HG03378 (cell line): ENCODE results near the gene SULT1A3.
A peak's percentile ranks its signal among the peaks of the same experiment; 100 is the strongest.
"Not testable (repeated sequence)": the region's sequence is repeated elsewhere in the genome, so short reads cannot be mapped to it uniquely, and the experiment has no call there.

Source experiments
- ATAC-seq: cut with Tn5 transposase; IDR thresholded peaks from one replicate; pipeline ENCODE4 v1.9.1; 2021; ENCODE audit warnings: mild to moderate bottlenecking, moderate library complexity; ENCODE audit not compliant: unreplicated experiment

The SULT1A3 gene

DNA sequence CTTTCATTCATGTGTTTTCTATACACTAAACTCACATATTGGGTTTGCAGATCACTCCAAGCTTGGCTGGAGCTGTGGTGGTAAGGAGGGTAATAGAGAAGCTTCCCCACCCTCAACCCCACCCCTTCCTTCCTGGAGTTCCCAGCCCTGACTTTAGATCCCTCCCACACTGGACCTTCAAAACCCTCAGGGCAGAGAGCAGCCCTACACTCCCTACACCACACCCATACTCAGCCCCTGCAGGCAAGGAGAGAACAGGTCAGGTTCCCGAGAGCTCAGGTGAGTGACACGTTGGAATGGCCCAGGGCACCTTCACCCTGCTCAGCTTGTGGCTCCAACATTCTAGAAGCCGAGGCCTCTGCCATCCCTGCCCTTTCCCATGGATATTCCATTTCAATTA lies at the start of gene SULT1A3:
Gene SULT1A3 (plus strand): TSS at position 207 of the 400 bp plus-strand sequence. CDS start 1,474 bp downstream, outside the sequence.
- ATAC-seq: not testable (repeated sequence)

DNA sequence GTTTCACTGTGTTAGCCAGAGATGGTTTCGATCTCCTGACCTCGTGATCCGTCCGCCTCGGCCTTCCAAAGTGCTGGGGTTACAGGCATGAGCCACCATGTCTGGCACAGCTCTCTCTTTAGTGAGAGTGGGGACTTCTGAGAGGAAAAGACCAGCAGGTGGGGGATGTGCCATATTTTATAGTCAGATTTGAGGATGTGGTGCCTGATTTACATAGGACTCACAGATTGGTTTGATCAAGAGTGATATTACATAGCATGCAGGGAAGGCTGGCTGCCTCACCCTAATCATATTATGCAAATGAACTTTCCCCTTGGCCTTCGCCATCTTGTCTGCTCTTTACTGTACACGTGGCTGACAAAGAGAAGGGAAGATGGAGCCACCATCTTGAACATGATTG lies 48.0 kb upstream of the SULT1A3 start:
- ATAC-seq: no peak

DNA sequence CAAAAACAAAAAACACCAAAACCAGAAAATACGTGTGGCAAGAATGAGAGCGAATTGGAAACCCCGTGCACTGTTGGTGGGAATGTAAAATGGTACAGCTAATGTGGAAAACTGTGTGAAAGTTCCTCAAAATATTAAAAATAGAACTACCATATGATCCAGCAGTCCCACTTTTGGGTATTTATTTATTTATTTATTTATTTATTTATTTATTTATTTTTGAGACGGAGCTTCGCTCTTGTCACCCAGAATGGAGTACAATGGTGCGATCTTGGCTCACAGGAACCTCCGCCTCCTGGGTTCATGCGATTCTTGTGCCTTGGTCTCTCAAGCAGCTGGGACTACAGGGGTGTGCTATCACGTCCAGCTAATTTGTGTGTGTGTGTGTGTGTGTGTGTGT lies 46.5 kb upstream of the SULT1A3 start:
- no peak for ATAC-seq

DNA sequence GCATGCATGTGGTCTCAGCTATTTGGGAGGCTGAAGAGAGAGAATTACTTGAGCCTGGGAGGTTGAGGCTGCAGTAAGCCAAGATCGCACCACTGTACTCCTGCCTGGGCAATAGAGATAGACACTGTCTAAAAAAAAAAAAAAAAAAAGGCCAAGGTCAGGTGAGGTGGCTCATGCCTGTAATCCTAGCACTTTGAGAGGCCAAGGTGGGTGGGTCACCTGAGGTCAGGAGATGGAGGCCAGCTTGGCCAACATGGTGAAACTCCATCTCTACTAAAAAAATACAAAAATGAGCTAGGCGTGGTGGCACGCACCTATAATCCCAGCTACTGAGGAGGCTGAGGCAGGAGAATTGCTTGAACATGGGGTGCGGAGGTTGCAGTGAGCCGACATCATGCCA lies 43.9 kb upstream of the SULT1A3 start:
- ATAC-seq: no peak

DNA sequence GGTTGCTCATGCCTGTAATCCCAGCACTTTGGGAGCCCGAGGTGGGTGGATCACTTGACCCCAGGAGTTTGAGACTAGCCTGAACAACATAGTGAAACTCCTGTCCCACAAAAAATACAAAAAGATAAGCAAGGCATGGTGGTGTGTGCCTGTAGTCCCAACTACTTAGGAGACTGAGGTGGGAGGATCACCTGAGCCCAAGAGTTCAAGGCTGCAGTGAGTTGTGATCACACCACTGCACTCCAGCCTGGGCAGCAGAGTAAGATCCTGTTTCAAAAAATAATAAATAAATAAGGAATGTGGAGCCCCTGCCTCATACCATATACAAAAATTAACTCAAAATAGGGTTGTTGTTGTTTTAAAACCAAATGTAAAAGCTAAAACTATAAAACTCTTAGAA lies 41.8 kb upstream of the SULT1A3 start:
- ATAC-seq: no peak

DNA sequence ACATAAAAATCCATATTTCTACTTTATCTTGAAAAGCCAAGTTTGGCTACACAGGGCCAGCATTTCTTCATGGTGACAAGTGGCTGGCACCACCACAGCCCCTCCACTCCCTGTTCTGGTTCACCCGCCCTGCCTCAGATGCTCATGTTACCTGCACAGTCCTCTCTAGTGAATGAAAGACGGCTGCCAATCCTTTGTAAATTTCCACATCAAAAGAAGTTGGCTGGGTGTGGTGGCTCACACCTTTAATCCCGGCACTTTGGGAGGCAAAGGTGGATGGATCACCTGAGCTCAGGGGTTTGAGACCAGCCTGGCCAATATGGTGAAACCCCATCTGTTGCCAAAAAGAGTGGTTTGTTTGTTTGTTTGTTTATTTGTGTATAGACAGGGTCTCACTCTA lies 35.5 kb upstream of the SULT1A3 start:
- ATAC-seq: no peak

DNA sequence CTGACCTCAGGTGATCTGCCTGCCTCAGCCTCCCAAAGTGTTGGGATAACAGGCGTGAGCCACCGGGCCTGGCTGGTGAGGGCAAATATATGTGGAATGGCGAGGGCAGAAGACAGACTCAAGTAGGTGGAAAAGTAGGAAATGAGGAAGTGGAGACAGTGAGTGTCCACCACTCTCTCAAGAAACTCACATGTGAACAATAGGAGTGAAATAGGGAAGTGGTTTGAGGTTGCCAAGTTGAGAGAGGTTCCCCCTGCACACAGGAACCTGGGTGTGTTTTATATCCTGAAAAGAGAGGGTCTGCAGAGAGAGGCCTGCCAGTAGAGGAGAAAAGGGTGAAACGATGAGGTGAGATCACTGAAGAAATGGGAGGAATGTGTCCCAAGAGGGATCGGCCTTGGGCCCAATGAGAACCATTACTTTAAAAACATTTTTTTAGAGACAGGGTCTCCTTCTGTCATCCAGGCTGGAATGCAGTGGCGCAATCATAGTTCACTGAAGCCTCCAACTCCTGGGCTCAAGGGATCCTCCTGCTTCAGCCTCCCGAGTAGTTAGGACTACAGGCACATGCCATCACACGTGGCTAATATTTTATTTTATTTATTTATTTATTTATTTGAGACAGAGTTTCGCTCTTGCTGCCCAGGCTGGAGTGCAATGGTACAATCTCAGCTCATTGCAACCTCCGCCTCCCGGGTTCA lies 32.7 kb upstream of the SULT1A3 start:
- ATAC-seq: no peak

DNA sequence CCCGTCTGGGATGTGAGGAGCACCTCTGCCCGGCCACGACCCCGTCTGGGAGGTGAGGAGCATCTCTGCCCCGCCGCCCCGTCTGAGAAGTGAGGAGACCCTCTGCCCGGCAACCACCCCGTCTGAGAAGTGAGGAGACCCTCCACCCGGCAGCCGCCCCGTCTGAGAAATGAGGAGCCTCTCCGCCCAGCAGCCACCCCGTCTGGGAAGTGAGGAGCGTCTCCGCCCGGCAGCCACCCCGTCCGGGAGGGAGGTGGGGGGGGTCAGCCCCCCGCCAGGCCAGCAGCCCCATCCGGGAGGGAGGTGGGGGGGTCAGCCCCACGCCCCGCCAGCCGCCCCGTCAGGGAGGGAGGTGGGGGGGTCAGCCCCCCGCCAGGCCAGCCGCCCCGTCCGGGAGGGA lies 30.3 kb upstream of the SULT1A3 start:
- ATAC-seq: not testable (repeated sequence)

DNA sequence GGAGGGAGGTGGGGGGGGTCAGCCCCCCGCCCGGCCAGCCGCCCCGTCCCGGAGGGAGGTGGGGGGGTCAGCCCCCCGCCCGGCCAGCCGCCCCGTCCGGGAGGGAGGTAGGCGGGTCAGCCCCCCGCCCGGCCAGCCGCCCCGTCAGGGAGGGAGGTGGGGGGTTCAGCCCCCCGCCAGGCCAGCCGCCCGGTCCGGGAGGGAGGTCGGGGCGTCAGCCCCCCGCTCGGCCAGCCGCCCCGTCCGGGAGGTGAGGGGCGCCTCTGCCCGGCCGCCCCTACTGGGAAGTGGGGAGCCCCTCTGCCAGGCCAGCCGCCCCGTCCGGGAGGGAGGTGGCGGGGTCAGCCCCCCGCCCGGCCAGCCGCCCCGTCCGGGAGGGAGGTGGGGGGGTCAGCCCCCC lies 29.6 kb upstream of the SULT1A3 start:
- ATAC-seq: not testable (repeated sequence)

DNA sequence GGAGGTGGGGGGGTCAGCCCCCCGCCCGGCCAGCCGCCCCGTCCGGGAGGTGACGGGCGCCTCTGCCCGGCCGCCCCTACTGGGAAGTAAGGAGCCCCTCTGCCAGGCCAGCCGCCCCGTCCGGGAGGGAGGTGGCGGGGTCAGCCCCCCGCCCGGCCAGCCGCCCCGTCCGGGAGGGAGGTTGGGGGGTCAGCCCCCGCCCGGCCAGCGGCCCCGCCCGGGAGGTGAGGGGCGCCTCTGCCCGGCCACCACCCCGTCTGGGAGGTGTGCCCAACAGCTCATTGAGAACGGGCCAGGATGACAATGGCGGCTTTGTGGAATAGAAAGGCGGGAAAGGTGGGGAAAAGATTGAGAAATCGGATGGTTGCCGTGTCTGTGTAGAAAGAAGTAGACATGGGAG lies 28.9 kb upstream of the SULT1A3 start:
- ATAC-seq: not testable (repeated sequence)

DNA sequence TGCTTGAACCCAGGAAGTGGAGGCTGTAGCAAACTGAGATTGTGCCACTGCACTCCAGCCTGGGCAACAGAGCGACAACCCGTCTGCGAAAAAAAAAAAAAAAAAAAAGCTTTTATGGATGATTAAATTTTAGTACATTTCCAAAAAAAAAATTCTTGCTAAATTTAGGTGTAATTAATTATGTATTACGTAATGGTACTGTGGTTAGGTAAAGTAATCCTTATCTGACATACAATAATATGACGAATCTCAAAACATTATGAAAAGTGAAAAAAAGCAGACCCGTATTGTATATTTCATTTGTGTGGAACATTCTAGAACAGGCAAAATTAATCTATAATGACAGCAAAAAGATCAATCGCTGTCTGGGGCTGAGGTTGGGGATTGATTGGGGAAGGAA lies 26.0 kb upstream of the SULT1A3 start:
- no peak for ATAC-seq

DNA sequence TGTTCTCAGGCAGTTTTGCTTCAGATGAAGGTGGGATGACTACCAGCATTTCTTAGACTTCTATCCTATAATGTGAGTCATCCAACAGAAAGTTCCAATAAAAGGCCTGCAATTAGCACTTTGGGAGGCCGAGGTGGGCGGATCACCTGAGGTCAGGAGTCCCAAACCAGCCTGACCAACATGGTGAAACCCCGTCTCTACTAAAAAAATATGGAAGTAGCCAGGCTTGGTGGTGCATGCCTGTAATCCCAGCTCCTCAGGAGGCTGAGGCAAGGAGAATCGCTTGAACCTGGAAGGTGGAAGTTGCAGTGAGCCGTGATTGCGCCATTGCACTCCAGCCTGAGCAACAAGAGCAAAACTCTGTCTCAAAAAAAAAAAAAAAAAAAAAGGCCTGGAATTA lies 22.2 kb upstream of the SULT1A3 start:
- ATAC-seq: not testable (repeated sequence)

DNA sequence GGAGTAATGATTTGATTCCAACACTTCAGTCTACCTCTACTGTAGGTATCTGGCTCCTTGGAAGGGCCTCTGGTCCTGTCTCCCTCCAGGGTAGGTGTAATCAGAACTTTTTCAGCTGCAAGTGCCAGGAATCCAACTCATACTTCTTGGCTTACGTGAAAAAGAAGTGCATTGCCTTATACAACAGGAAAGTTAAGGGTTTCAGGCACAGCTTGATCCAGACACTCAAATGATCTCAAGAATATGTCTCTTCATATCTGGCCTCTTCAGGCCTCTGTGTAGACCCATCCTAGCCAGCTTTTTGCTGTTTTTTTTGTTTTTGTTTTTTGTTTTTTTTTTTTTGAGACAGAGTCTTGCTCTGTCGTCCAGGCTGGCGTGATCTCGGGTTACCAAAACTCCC lies 19.9 kb upstream of the SULT1A3 start:
- no peak for ATAC-seq

DNA sequence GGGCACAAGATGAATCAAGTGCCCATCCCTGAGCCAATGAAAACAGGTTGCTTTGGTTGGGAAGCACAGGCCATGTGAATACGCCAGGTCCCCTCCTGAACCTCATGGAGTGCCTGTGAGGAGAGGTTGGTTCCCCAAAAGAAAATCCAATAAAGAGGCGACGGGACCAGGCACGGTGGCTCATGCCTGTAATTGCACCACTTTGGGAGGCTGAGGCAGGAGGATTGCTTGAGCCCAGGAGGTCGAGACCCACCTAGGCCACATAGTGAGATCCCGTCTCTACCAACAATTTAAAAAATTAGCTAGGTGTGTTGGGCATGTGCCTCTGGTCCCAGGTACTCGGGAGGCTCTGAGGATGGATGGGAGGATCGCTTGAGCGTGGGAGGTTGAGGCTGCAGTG lies 19.1 kb upstream of the SULT1A3 start:
- no peak for ATAC-seq

DNA sequence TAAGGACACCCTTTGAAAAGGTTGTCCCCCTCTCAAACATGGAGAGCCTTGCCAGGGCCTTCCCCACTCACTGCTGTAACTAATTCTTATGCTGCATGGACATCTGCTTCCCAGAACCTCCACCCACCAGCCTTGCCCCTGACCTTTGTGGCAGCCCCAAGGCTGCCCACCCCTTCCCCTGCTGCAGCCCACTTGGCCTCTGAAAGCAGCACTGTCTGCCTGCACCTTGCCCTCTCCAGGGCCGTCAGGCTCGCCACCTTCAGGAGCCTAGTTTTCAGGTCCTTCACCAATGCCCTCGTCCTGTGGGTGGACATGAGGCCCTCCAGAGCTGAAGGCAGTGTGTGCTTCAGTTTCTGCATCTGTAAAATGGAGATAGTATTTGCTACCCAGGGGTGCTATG lies 18.3 kb upstream of the SULT1A3 start:
- ATAC-seq: no peak

DNA sequence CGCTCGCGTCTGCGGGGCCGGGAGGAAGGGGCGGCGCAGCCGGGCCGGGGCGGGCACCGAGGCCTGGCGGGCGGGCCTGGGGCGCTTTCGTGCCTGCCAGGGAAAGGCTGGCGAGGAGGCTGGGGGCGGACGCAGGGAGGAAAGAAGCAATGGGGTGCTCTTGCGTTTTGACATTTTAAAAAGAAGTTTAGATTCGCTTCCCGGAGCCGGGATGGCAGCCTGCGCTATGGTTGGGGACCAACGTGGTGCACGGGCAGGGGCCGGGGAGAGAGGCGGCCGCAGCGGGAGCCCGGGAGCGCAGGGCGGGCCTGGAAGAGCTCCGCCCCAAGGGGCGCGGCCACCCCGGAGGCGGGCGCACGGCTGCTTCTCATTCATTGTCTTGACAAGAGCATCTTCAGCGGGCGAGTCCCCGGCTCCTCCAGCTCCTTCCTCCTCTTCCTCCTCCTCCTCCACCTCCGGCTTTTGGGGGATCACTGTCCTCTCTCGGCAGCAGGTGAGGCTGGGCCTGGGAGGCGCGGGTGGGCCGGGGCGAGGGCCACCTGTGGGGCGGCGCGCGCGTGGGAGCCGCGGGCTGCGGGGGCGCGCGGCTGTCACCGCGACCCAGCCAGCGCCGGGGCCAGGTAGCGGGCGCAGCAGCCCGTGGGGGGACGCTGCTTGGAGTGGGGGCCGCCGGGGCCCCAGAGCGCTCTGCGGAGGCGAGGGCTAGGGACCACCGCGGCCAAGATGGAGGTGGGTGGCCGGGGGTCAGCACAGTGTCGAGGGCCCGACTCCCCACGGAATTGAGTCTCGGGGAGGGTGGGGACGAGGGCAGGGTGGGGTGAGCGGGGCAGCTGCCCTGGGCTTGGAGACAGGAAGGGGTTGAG lies 15.6 kb upstream of the SULT1A3 start, which contains the start of gene CORO1A:
Gene CORO1A (plus strand): TSS at position 370 of the 863 bp plus-strand sequence. CDS start 1,608 bp downstream, outside the sequence.
- ATAC-seq: no peak

DNA sequence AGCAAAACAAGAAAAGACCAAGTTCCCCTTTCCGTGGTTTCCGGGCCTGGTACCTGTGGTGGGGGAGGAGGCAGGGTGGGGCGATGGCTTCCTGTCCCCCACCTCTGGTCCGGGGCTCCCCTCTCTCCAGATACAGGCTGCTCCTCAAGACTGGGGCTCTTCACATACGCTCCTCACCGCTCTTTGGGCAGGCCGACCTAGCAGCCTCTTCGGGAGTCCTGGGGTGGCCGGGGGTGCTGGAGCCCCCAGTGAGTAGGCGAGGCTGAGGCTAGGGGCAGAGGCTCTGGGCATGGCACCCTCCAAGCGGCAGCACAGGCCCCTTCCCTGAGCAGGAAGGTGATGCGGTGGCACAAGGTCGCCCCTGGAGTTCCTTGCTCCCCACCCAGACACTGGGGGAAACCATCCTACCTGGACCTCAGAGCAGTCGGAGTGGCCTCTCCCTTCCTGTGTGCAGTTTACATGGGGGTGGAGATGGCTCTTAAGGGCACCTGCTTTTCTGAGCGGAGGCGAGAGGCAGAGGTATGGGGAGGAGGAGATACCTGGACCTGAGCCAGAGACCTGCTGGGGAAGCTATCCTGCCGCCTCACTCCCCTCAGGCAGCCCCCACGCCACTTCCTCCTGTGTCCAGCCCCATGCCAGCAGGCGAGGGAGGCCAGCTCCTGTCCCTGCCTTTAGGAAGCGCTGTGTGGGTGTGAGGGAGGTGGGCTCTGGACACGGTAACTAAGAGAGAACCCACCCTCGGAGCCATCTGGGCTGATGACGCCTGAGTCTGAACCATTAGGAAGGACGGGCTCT lies 14.8 kb upstream of the SULT1A3 start:
- no peak for ATAC-seq

DNA sequence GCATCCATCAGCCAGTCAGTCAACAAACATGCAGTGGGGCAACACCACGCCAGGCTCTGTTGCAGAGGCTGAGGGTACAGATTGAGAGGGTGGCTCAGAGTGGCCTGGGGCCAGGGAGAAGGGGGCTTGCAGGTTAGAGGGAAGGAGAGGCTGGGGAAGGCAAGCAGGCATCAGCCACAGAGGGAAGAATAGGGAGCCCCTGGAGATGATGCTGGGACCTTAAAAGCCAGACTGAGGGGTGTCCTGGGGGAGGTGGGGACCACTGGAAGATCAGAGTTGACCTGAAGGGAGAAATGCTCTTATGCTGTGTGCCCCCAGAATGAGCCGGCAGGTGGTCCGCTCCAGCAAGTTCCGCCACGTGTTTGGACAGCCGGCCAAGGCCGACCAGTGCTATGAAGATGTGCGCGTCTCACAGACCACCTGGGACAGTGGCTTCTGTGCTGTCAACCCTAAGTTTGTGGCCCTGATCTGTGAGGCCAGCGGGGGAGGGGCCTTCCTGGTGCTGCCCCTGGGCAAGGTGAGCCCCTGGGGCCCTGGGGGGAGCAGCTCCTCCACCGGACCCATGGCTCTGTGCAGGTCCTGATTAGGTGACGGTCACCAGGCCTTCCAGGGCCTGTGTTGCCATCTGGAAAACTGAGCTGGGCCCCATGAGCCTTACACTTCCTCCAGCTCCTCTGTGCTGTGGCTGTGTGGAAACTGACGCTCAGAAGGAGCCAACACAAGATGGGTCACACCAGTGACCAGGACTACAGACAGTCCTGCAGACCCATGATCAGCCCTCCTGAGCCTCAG lies 14.0 kb upstream of the SULT1A3 start:
- no peak for ATAC-seq

DNA sequence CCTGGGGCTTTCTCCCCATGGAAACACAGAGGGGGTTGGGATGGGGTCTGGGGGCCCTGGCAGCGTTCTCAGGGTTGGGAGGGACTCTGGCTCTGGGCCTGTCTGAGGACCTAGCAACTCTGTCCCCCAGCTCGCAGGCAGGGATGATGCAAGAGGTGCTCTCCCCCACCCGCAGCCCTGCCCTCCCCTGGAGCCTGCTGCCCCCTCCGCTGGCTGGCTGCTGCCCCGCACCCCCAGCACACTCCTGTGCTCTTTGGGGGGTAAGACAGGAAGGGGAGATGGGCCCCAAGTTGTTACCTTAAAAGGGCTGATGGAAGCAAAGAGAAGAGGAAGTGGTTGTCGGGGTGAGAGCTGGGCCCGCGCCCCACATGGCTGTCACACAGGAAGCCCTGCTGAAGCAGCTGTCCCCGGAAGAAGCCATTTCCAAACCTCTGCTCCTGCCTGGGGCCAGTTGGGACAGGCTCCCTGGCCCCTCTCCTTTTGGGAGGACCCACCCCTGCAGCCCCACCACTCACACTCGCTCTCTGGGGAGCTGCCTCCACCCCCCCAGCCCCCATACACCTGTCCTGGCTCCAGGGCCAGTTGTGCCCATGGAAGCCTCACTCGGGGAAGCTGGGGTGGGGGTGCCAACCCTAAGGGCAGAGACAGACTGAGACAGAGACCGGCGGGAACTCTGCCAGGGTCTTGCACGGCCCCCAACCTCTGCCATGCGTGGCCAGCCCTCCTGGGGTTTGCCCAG lies 13.2 kb upstream of the SULT1A3 start:
- ATAC-seq: peak; percentile 41

DNA sequence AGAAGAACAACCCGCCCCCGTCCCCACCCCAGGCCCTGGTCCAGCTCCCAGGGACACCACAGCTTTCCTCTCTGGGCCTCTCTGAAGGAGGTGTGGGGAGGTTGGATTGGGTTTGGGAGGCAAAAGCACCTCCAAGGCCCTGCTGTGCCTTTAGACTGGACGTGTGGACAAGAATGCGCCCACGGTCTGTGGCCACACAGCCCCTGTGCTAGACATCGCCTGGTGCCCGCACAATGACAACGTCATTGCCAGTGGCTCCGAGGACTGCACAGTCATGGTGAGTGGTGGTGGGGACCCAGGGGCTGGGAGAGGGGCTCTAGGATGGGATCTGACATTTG lies 12.6 kb upstream of the SULT1A3 start:
- no peak for ATAC-seq
